GM15510 (cell line): ENCODE results near the gene MED16.

Experiments
- POLR2A ChIP-seq: IDR thresholded peaks from 3 replicates; pipeline ENCODE4 v1.6.1; 2011; ENCODE audit warnings: borderline replicate concordance; ENCODE audit not compliant: insufficient read length; ENCODE audit errors: extremely low read depth

Gene MED16

GRCh38 chr19:903266-903797 lies 10.3 kb upstream of the MED16 start:
- TF ChIP-seq POLR2A = no peak

- no peak for TF ChIP-seq POLR2A
Observed at GRCh38 chr19:902446-903226, 9.6 kb upstream of the MED16 start.

GRCh38 chr19:902093-902370 lies 9.0 kb upstream of the MED16 start:
- TF ChIP-seq POLR2A = no peak

GRCh38 chr19:901216-902092 lies 8.5 kb upstream of the MED16 start:
- no peak for TF ChIP-seq POLR2A

GRCh38 chr19:900302-901111 lies 7.5 kb upstream of the MED16 start:
- no peak for TF ChIP-seq POLR2A

- no peak for TF ChIP-seq POLR2A
Observed at GRCh38 chr19:900043-900301, 7.0 kb upstream of the MED16 start.

GRCh38 chr19:899336-900042 lies 6.5 kb upstream of the MED16 start:
- TF ChIP-seq POLR2A = no peak

GRCh38 chr19:898663-899062 lies 5.7 kb upstream of the MED16 start:
- no peak for TF ChIP-seq POLR2A

GRCh38 chr19:897442-898039 lies 4.6 kb upstream of the MED16 start:
- no peak for TF ChIP-seq POLR2A

- TF ChIP-seq POLR2A = no peak
Observed at GRCh38 chr19:896999-897398, 4.0 kb upstream of the MED16 start.

GRCh38 chr19:896434-896833 lies 3.4 kb upstream of the MED16 start:
- TF ChIP-seq POLR2A = no peak

- no peak for TF ChIP-seq POLR2A
Observed at GRCh38 chr19:892243-892893, 619 bp downstream of the MED16 start.

GRCh38 chr19:890831-891230 lies 2.2 kb downstream of the MED16 start:
- TF ChIP-seq POLR2A = no peak
